OCI-LY1 (cell line): ENCODE results near the gene HIP1R.

ENCODE experiments used
- H2AFZ ChIP-seq: fragments of 200-600 bp; sonication (generic), shearing (Covaris generic); 2 replicates; pipeline ENCODE4 v1.6.0; 2014; ENCODE audit warnings: antibody characterized with exemption, mild to moderate bottlenecking, low read length
- H3F3A ChIP-seq: fragments of 200-600 bp; sonication (generic), shearing (Covaris generic); 2 replicates; pipeline ENCODE4 v1.6.0; 2014; ENCODE audit warnings: mild to moderate bottlenecking, antibody characterized with exemption, low read length, moderate library complexity; ENCODE audit not compliant: insufficient read depth
- H3K27ac ChIP-seq: fragments of 200-600 bp; sonication (generic); 2 replicates; pipeline ENCODE4 v1.5.1; 2014; ENCODE audit warnings: low read length, mixed run types, mild to moderate bottlenecking, low read depth; ENCODE audit not compliant: poor library complexity, severe bottlenecking
- H3K27me3 ChIP-seq: fragments of 200-600 bp; sonication (generic); 2 replicates; pipeline ENCODE4 v1.6.0; 2014; ENCODE audit warnings: antibody characterized with exemption, mild to moderate bottlenecking, low read length, moderate library complexity; ENCODE audit not compliant: insufficient read depth
- H3K36me3 ChIP-seq: fragments of 200-600 bp; sonication (generic); 2 replicates; pipeline ENCODE4 v1.6.1; 2014; ENCODE audit warnings: mild to moderate bottlenecking, antibody characterized with exemption, low read length, moderate library complexity, mixed read lengths; ENCODE audit not compliant: insufficient read depth
- H3K4me1 ChIP-seq: fragments of 200-600 bp; sonication (generic); 2 replicates; pipeline ENCODE4 v1.5.1; 2014; ENCODE audit warnings: mild to moderate bottlenecking, low read length, moderate library complexity; ENCODE audit not compliant: insufficient read depth, severe bottlenecking
- H3K4me2 ChIP-seq: fragments of 200-600 bp; sonication (generic), shearing (Covaris generic); 2 replicates; pipeline ENCODE4 v1.6.1; 2014; ENCODE audit warnings: low read length
- H3K4me3 ChIP-seq: fragments of 200-600 bp; sonication (generic); 2 replicates; pipeline ENCODE4 v1.5.1; 2014; ENCODE audit warnings: low read length, low read depth, mild to moderate bottlenecking, mixed read lengths; ENCODE audit not compliant: poor library complexity, severe bottlenecking
- H3K79me2 ChIP-seq: fragments of 200-600 bp; shearing (Covaris generic); 2 replicates; pipeline ENCODE4 v1.6.1; 2016; ENCODE audit warnings: mixed run types, low read length, mixed read lengths; ENCODE audit not compliant: insufficient read depth
- H3K9ac ChIP-seq: fragments of 200-600 bp; sonication (generic), shearing (Covaris generic); 2 replicates; pipeline ENCODE4 v1.6.1; 2014; ENCODE audit warnings: mild to moderate bottlenecking, low read length, mixed read lengths
- H3K9me2 ChIP-seq: fragments of 200-600 bp; sonication (generic), shearing (Covaris generic); 2 replicates; pipeline ENCODE4 v1.6.1; 2014; ENCODE audit warnings: low read depth, mild to moderate bottlenecking, low read length, mixed read lengths
- H3K9me3 ChIP-seq: fragments of 200-600 bp; shearing (Covaris generic); 2 replicates; pipeline ENCODE4 v1.6.1; 2014; ENCODE audit warnings: low read length, mixed read lengths
- H4K20me1 ChIP-seq: fragments of 200-600 bp; sonication (generic), shearing (Covaris generic); 2 replicates; pipeline ENCODE4 v1.6.0; 2016; ENCODE audit warnings: mild to moderate bottlenecking, low read length; ENCODE audit not compliant: insufficient read depth
- CTCF ChIP-seq: fragments of 200-600 bp; sonication (generic), shearing (Covaris generic); IDR thresholded peaks from 2 replicates; pipeline ENCODE4 v1.5.1; 2017; ENCODE audit warnings: mild to moderate bottlenecking, antibody characterized with exemption, low read length, moderate library complexity, mixed read lengths
- EZH2 ChIP-seq: fragments of 200-600 bp; sonication (generic), shearing (Covaris generic); IDR thresholded peaks from 2 replicates; pipeline ENCODE4 v1.8.0; 2017; ENCODE audit warnings: borderline replicate concordance, mixed run types, mild to moderate bottlenecking, antibody characterized with exemption, low read length, moderate library complexity, mixed read lengths

Gene HIP1R

GRCh38 chr12:122869207-122869973, 34.1 kb downstream of the HIP1R start:
- H3K36me3 ChIP-seq = no peaks in the 10 kb centered on the region
- peaks cover 24% of the 10 kb centered on the region; the same call in 1 of the 2 replicates for H3K27me3 ChIP-seq
- H3F3A ChIP-seq = no peaks in the 10 kb centered on the region
- no peaks in the 10 kb centered on the region for H3K9me2 ChIP-seq
- no peaks in the 10 kb centered on the region for H3K79me2 ChIP-seq
- H4K20me1 ChIP-seq = no peaks in the 10 kb centered on the region
- H3K4me2 ChIP-seq = no peak overlapping the region
- no peaks in the 10 kb centered on the region for H3K9me3 ChIP-seq
- no peak overlapping the region for H3K9ac ChIP-seq
- TF ChIP-seq CTCF (no peak), EZH2 (no peak)
- no peak overlapping the region for H3K4me3 ChIP-seq
- no peak overlapping the region for H2AFZ ChIP-seq
- peaks cover 9% of the 10 kb centered on the region for H3K4me1 ChIP-seq
- no peak overlapping the region for H3K27ac ChIP-seq

- Histone ChIP-seq H3K4me1 (peaks cover 9% of the 10 kb centered on the region), H3K4me3 (no peak overlapping the region), H3K9me3 (no peaks in the 10 kb centered on the region), H3K4me2 (no peak overlapping the region), H3K36me3 (no peaks in the 10 kb centered on the region), H3K27me3 (peaks cover 24% of the 10 kb centered on the region; the same call in 1 of the 2 replicates), H4K20me1 (no peaks in the 10 kb centered on the region), H3K27ac (no peak overlapping the region), H2AFZ (no peak overlapping the region), H3K9ac (no peak overlapping the region), H3K79me2 (no peaks in the 10 kb centered on the region), H3K9me2 (no peaks in the 10 kb centered on the region), H3F3A (no peaks in the 10 kb centered on the region)
- TF ChIP-seq EZH2 = no peak
- no peak for TF ChIP-seq CTCF
These were observed 35.0 kb downstream of the HIP1R start for GRCh38 chr12:122870163-122870842.

GRCh38 chr12:122870867-122871664, 35.8 kb downstream of the HIP1R start:
- Histone ChIP-seq H3K36me3 (no peaks in the 10 kb centered on the region), H3K4me2 (peak overlapping the region; percentile 26; the same call in 1 of the 2 replicates), H3K4me3 (no peak overlapping the region), H3F3A (no peaks in the 10 kb centered on the region), H3K27ac (no peak overlapping the region), H4K20me1 (no peaks in the 10 kb centered on the region), H3K79me2 (no peaks in the 10 kb centered on the region), H3K27me3 (peaks cover 21% of the 10 kb centered on the region; the same call in 1 of the 2 replicates), H3K9ac (no peak overlapping the region), H3K9me2 (no peaks in the 10 kb centered on the region), H3K9me3 (no peaks in the 10 kb centered on the region), H3K4me1 (peaks cover 9% of the 10 kb centered on the region), H2AFZ (no peak overlapping the region)
- TF ChIP-seq CTCF = no peak
